ENCODE results near the gene FOSL2. TPM values are rescaled to one million over a fixed set of nuclear protein-coding genes. Genes with fewer than 3 reads are reported as not detected.
"Not testable (repeated sequence)": the region's sequence is repeated elsewhere in the genome, so short reads cannot be mapped to it uniquely, and the experiment has no call there.

FOSL2 gene
- total and polyA plus RNA-seq, 5 experiments from 2014 or later, result 0.46 to 6.5 (median 1.2) TPM

DNA sequence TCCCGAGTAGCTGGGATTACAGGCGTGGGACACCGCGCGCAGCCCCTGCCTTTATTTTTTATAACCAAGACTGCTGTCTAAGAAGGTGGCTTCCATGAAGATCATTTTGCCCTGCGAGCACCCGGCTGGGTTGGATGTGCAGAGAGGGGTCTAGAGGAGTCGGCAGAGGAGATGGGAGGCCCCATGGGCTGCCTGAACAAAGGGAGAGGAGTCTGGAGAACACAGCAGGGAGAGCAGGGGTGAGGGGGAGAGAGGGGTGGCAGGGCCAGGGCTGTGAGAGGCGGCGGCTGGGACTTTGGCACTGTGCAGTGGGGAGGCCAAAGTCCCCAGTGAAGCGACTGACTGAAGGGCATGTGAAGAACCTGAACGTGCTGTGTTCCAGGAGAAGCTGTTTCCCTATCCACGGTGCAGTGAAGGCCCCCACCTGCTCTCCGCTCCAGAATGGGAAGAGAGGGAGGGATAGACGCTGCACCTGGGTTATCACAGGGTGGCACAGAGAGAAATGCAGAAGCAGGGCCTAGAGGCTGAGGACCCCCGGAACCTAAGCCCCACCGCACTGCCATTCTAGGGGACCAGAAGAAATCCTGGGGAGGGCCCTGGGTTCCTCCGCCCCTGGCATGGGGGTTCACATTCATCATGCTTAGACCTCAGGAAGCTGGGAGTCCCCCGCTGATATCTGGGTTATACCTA is 24.8 kb upstream of the FOSL2 start:
- Mint-ChIP-seq H3K36me3 (no peaks in the 10 kb centered on the region), H3K9me3 (peaks cover 0 to 4% (median 0%) of the 10 kb centered on the region in 9 donors), H3K27ac (peak overlapping the region in 5 of 10 donors; percentile 4 to 86 (median 70)), H3K27me3 (peaks cover 0 to 9% (median 0%) of the 10 kb centered on the region in 5 donors), H3K4me3 (peak overlapping the region in 6 of 10 donors; percentile 64 to 94 (median 85)), H3K4me1 (peaks cover 23 to 60% (median 44%) of the 10 kb centered on the region in 4 donors)
- POLR2A ChIA-PET, result no interaction called here
- ATAC-seq, result no peak
- no peak for DNase-seq

DNA sequence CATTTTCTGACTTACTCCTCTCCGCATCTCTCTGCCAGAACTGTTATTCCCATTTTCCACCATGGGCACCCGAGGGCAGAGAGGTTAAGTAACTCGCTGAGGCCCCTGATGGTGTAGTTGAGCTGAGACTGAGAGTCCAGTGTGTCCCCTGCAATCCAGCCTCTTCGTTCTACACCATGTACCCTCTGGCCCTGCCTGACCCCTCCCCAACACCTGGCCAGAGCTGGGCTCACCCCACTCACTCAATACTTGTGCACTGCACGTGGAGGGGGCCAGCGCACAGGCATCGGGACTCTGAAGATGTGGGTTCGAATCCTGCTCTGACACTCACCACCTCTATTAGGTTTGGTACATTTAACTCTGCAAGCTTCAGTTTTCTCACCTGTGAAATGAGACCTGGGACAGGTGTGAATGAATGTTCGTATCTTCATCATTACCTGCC is 24.3 kb upstream of the FOSL2 start:
- POLR2A ChIA-PET, result no interaction called here
- Mint-ChIP-seq H3K4me1 (peaks cover 21 to 54% (median 43%) of the 10 kb centered on the region in 4 donors), H3K9me3 (peaks cover 0 to 4% (median 0%) of the 10 kb centered on the region in 9 donors), H3K27me3 (peaks cover 0 to 3% (median 0%) of the 10 kb centered on the region in 5 donors), H3K4me3 (no peak overlapping the region), H3K27ac (no peak overlapping the region), H3K36me3 (no peaks in the 10 kb centered on the region)
- no peak for DNase-seq
- ATAC-seq, result no peak

DNA sequence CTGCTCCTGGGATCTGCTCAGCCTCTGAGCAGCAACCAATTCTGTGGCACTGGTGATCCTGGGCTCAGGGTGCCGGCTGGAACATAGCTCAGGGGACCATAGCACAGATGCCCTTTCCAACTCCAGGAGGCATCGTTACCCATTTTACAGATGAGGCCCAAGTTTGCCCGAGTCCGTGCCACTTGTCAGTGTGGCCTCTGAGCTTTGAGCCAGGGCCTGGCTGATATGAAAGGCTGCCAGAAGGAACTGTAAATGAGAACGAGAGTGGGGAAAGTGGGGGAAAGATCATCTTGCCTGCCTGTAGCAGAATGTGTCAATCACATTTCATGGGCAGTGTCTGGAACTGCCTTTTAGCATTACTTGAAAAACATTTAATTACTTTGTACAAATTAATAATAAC is 23.3 kb upstream of the FOSL2 start:
- Mint-ChIP-seq H3K4me3 (no peak overlapping the region), H3K27me3 (no peaks in the 10 kb centered on the region), H3K36me3 (no peaks in the 10 kb centered on the region), H3K4me1 (peaks cover 17 to 47% (median 38%) of the 10 kb centered on the region in 4 donors), H3K27ac (peak overlapping the region in 3 of 10 donors; percentile 24 to 68 (median 52)), H3K9me3 (peaks cover 0 to 4% (median 0%) of the 10 kb centered on the region in 9 donors)
- POLR2A ChIA-PET, result no interaction called here
- no peak for ATAC-seq
- no peak for DNase-seq

DNA sequence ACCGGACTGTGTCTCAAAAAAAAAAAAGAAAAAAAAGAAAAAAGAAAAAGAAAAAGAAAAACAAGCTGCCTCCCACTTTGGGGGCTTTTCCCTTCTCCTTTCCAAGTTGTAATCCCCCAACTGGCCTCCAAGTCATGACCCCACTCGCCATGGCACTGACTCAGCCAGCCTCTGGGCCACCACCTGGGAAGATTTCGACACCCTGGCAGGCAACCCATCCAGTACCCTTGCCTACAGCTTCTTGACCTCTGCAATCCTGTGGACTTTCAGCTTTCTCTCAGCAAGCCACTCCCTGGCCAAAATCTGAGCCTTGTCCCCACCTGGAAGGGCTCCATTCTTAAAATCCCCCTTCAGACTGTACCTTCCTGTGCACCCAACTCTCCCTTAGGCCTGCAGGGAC is 22.3 kb upstream of the FOSL2 start:
- H3K27ac Mint-ChIP-seq, result peak overlapping the region in 1 of 10 donors; percentile 2
- POLR2A ChIA-PET, result no interaction called here
- no peaks in the 10 kb centered on the region for H3K27me3 Mint-ChIP-seq
- peaks cover 15 to 37% (median 29%) of the 10 kb centered on the region in 4 donors for H3K4me1 Mint-ChIP-seq
- peaks cover 0 to 4% (median 0%) of the 10 kb centered on the region in 9 donors for H3K9me3 Mint-ChIP-seq
- H3K36me3 Mint-ChIP-seq, result no peaks in the 10 kb centered on the region
- DNase-seq (no peak), ATAC-seq (no peak)
- H3K4me3 Mint-ChIP-seq, result no peak overlapping the region

DNA sequence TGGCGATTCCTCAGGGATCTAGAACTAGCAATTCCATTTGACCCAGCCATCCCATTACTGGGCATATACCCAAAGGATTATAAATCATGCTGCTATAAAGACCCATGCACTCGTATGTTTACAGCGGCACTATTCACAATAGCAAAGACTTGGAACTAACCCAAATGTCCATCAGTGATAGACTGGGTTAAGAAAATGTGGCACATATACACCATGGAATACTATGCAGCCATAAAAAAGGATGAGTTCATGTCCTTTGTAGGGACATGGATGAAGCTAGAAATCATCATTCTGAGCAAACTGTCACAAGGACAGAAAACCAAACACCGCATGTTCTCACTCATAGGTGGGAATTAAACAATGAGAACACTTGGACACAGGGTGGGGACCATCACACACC is 20.9 kb upstream of the FOSL2 start:
- DNase-seq, H3K36me3 Mint-ChIP-seq, H3K27me3 Mint-ChIP-seq, ATAC-seq, H3K9me3 Mint-ChIP-seq, H3K4me3 Mint-ChIP-seq, POLR2A ChIA-PET, H3K27ac Mint-ChIP-seq: not testable (repeated sequence)
- H3K4me1 Mint-ChIP-seq, result peaks cover 8 to 24% (median 17%) of the 10 kb centered on the region in 4 donors

DNA sequence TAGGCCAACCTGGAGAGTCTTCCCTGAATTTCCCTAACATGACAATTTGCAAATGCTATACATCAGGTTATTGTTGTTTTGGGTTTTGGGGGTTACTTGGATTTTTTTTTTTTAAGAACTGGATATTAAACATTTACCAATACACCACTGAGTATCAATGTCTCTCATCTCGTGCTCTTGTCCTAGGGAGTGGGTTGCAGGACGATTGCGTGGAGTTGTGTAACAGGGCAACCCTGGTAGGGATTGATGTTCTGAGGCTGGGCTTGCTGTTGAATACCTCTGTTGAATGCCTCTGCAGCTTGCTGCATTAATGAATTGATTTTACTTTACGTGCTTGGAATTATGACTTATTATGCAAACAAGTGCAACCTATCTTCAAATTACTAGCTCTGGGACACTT is 18.8 kb upstream of the FOSL2 start:
- H3K27ac Mint-ChIP-seq, result peak overlapping the region in 1 of 10 donors; percentile 26
- no peaks in the 10 kb centered on the region for H3K27me3 Mint-ChIP-seq
- peaks cover 5 to 26% (median 15%) of the 10 kb centered on the region in 4 donors for H3K4me1 Mint-ChIP-seq
- ATAC-seq (no peak), DNase-seq (no peak)
- H3K9me3 Mint-ChIP-seq, result peaks cover 0 to 4% (median 0%) of the 10 kb centered on the region in 9 donors
- H3K4me3 Mint-ChIP-seq, result no peak overlapping the region
- POLR2A ChIA-PET, result interaction anchor here (1.0 kb wide), 1 partner anchor 17 kb away, joined by 3 read pairs; no protein-coding TSS in a partner anchor
- no peaks in the 10 kb centered on the region for H3K36me3 Mint-ChIP-seq

DNA sequence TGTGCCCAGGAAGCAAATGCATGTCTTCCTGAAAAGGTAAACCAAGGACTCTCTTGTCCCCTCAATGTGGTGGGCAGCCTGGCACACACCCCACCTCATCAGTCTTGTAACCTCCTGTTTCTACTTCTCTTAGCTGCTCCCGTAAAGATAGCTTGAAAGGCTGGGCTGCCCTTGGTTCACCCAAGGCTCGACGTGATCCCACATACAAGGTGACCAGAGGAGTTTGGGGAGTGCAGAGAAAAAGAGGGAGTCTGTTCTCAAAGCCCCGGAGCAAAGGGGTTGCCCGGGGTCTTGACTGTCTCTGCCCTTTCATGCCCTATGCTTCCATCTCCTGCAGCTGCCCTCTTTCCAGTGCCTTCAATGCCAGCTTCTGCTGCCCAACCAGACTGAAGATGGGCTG is 18.3 kb upstream of the FOSL2 start:
- Mint-ChIP-seq H3K27ac (no peak overlapping the region), H3K4me3 (no peak overlapping the region), H3K4me1 (peaks cover 9 to 27% (median 18%) of the 10 kb centered on the region in 4 donors), H3K27me3 (no peaks in the 10 kb centered on the region), H3K36me3 (no peaks in the 10 kb centered on the region), H3K9me3 (peaks cover 0 to 4% (median 0%) of the 10 kb centered on the region in 9 donors)
- DNase-seq (no peak), ATAC-seq (no peak)
- POLR2A ChIA-PET, result interaction anchor here (0.7 to 1.0 kb wide), 2 partner anchors 17 to 112 kb away, joined by 3 read pairs; no protein-coding TSS in a partner anchor

DNA sequence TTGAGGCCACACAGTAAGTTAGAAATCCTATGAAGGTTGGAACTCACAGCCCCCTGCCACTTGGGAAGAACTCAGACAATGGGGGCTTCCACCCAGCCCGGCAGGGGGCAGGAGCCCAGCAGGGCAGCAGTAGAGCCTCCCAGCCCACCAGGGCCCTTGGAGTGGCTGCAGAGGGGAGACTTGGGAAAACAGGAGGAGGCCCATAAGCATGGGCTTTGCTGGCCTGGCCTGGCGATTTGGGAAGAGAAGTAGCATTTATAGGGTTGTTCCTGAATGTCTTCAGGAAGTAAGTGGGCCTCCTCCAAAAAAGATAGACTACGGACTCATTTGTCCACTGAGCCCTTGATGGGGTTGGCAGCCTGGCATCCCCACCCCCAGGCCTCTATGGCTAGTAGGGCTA is 17.4 kb upstream of the FOSL2 start:
- ATAC-seq, result no peak
- Mint-ChIP-seq H3K27me3 (no peaks in the 10 kb centered on the region), H3K36me3 (no peaks in the 10 kb centered on the region), H3K9me3 (peaks cover 0 to 4% (median 0%) of the 10 kb centered on the region in 9 donors), H3K27ac (no peak overlapping the region), H3K4me1 (peaks cover 11 to 35% (median 25%) of the 10 kb centered on the region in 4 donors), H3K4me3 (no peak overlapping the region)
- POLR2A ChIA-PET, result no interaction called here
- DNase-seq, result no peak

DNA sequence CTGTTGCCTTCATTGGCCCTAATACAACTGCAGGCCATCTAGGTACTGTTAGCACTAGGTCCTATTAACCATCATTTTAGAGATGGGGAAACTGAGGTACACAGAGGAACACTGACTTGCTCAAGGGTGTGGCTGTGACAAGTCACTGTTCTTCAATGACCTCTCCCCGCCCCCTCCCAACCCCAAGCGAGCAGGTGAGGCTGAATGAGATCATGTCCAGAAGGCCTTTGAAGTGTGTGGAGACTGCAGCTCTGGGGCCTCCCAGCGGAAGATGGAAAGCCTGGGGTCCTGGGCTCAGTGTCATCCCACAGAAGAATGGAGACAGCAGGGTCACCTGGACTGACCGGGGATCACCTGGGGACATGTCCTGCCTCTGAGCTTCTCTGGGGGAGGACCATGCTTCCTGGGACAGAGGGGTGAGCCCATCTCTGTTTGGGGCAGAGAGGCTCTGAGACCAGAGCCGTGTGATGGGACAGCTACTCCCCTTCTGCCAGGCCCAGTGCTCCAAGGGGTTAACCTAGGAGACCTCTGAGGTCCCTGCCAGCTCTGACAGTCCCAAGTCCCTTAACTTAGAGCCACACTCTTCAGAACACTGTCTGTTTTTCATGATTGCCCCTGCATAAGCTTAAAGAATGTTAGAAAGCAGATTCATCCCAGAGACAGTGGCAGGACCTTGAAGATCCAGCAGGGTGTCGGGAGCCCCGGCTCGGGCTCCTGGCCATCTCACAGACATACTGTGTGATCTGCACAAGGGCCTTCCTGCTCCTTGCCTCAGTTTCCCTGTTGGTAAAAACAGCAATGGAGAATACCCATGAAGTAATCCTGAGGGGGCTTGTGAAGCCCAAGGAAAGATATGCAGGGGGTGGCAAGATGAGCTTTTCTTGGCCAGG is 16.7 kb upstream of the FOSL2 start:
- Mint-ChIP-seq H3K9me3 (peaks cover 0 to 2% (median 0%) of the 10 kb centered on the region in 9 donors), H3K4me1 (peaks cover 11 to 34% (median 26%) of the 10 kb centered on the region in 4 donors), H3K27me3 (no peaks in the 10 kb centered on the region), H3K27ac (peak overlapping the region in 2 of 10 donors; percentile 8 to 41), H3K4me3 (no peak overlapping the region), H3K36me3 (no peaks in the 10 kb centered on the region)
- ATAC-seq (no peak), DNase-seq (no peak)
- POLR2A ChIA-PET, result interaction anchor here (1.0 kb wide), 1 partner anchor 15 kb away, joined by 3 read pairs; no protein-coding TSS in a partner anchor

DNA sequence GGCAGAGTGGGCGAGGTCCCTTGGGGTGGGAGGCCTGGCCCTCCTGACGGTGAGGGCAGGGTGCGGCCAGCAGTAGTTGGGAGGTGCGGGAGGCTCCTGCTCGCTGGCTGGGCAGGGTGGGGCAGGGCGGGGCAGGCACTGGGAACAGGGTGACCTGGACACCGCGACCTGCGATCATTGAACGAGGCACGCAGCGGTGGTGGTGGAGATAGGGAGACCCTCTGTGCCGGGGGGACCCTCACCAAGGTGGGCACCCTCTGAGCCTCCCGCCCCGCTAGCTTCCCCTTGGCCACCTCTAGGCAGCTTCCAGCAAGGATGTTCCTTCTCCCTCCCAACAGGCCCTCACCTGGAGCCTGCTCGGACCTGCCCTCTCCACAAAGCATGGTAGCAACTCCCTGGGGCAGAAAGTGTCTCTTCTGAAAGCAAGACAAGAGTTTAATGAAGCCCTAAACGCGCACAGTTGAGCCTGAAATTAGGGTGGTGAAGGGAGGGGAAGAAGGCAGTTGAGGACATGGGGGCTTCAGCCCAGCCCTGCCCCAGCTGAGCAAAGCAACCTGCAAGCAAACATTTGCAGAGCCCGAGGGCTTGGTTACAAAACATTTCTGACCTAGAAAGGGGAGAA is 15.4 kb upstream of the FOSL2 start:
- Mint-ChIP-seq H3K4me1 (peaks cover 11 to 33% (median 26%) of the 10 kb centered on the region in 4 donors), H3K4me3 (peak overlapping the region in 1 of 10 donors; percentile 36), H3K9me3 (no peaks in the 10 kb centered on the region), H3K36me3 (no peaks in the 10 kb centered on the region), H3K27me3 (no peaks in the 10 kb centered on the region), H3K27ac (no peak overlapping the region)
- ATAC-seq (no peak), DNase-seq (no peak)
- POLR2A ChIA-PET, result no interaction called here

DNA sequence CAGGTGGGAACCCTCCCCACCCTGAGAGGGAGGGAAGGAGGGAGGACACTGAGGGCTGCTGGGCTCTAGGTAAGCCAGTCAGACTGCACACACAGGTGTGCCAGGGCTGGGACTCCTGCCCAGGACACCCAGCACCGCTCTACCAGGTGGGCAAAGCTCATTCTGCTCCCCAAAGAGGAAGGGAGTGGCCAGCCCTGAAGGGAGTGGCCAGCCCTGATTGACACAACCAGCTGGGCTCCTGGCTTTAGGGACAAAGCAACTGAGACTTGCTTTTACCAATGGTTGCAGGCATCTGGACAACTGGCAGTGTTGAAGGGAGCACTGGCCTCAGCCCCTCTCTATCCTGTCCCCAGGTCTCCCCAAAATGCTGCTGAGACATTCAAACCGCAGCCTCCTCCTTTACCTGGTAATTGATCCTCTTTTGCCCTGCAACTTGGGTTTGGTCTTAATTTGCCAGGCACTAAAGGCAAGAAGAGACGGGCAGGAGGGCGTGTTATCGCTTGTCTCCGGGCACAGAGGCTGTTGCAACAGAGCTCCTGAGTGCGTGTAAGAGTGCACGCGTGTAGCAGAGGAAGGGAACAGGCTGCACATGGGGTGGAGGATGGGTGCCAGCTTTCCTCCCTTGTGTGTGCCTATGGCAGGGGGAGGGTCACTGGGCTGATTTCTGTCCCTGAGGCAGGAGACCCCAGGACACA is 14.5 kb upstream of the FOSL2 start:
- Mint-ChIP-seq H3K4me3 (peak overlapping the region in 2 of 10 donors; percentile 44 to 50), H3K9me3 (no peaks in the 10 kb centered on the region), H3K36me3 (no peaks in the 10 kb centered on the region), H3K4me1 (peaks cover 11 to 36% (median 26%) of the 10 kb centered on the region in 4 donors), H3K27ac (peak overlapping the region in 5 of 10 donors; percentile 11 to 75 (median 29)), H3K27me3 (no peaks in the 10 kb centered on the region)
- POLR2A ChIA-PET, result interaction anchor here (0.7 to 0.8 kb wide), 2 partner anchors 11 to 13 kb away, joined by 3 read pairs; no protein-coding TSS in a partner anchor
- peak in 1 of 2 donors; percentile 15 for ATAC-seq
- DNase-seq, result no peak
